Kidney (tissue), 14 donors: ENCODE measurements around the gene RBM15B. TPM values are rescaled to one million over a fixed set of nuclear protein-coding genes. Genes with fewer than 3 reads are reported as not detected.

Source experiments
- DNase-seq, 5 donors: peaks; one replicate each; pipeline ENCODE4 v3.0.0-alpha.2; 2013 to 2020
- FAIRE-seq: peaks from 2 replicates; lab custom pipeline; 2012; peaks lifted over from hg19 to GRCh38; lab: Jason Lieb, UNC
- H3K27ac ChIP-seq, 2 donors: one replicate each; pipeline ENCODE4 v1.7.0; 2013; ENCODE audit warnings: low read depth in 2 of 2, low read length in 2 of 2, inconsistent platforms in 1 of 2
- H3K27me3 ChIP-seq: one replicate; pipeline ENCODE4 v1.7.1; 2013; ENCODE audit warnings: low read length, inconsistent platforms; ENCODE audit not compliant: control insufficient read depth, insufficient read depth
- H3K36me3 ChIP-seq, 3 donors: one replicate each; pipeline versions ENCODE4 v1.7.0 to v1.7.1; 2013; ENCODE audit warnings: low read length in 3 of 3, control low read depth in 1 of 3, inconsistent platforms in 1 of 3; ENCODE audit not compliant: insufficient read depth in 3 of 3, control insufficient read depth in 2 of 3
- H3K4me1 ChIP-seq, 3 donors: one replicate each; pipeline versions ENCODE4 v1.7.0 to v1.7.1; 2013; ENCODE audit warnings: low read length in 3 of 3, inconsistent platforms in 1 of 3, low read depth in 1 of 3; ENCODE audit not compliant: control insufficient read depth in 2 of 3, insufficient read depth in 2 of 3
- H3K4me3 ChIP-seq, 3 donors: one replicate each; pipeline versions ENCODE4 v1.7.0 to v1.8.1; 2013; ENCODE audit warnings: low read length in 3 of 3, control low read depth in 1 of 3, inconsistent platforms in 1 of 3
- H3K9ac ChIP-seq, 3 donors: one replicate each; pipeline versions ENCODE4 v1.7.0 to v1.7.1; 2013; ENCODE audit warnings: low read length in 3 of 3, control low read depth in 1 of 3, inconsistent platforms in 1 of 3
- H3K9me3 ChIP-seq, 3 donors: one replicate each; pipeline versions ENCODE4 v1.7.0 to v1.7.1; 2013; ENCODE audit warnings: low read length in 3 of 3, control low read depth in 1 of 3, inconsistent platforms in 1 of 3; ENCODE audit not compliant: control insufficient read depth in 2 of 3, insufficient read depth in 1 of 3
- CTCF ChIP-seq: IDR thresholded peaks from 3 replicates; pipeline ENCODE4 v1.5.1; 2012; ENCODE audit warnings: mild to moderate bottlenecking, moderate library complexity, borderline replicate concordance; ENCODE audit not compliant: insufficient read depth; ENCODE audit errors: extremely low read depth
- intact Hi-C: fragments of 100-400 bp; cut with DNase I; formaldehyde crosslinking; loops from one replicate; pipeline ENCODE4 v1.11.1; 2022
- polyA plus RNA-seq: library from polyadenylated mRNA; stranded (reverse); fragments of 350-450 nt; fragmentation: Illumina TruSeq; extraction: RNeasy Lipid Tissue Mini Kit (QIAGEN cat#74804); gene quantifications from one replicate; pipeline ENCODE4 v1.2.3, GENCODE V29; 2014; ENCODE audit warnings: low read depth, low replicate concordance; ENCODE audit not compliant: insufficient read depth
- total RNA-seq: library from RNA; stranded (reverse); fragmentation: NEBNext Ultra II Directional; extraction: Animal tissue kit (Norgen Biotek cat#: 25700); gene quantifications from one replicate; pipeline ENCODE4 v1.2.1, GENCODE V29; 2021
- donor health status: control.
- donor health status: control.
- donor health status: control.
- donor health status: control.
- donor health status: control.
- donor health status: DM: yes; HTN: yes; CAD: no.
- donor health status: Normal renal cell carcinoma (clear cell type).

RBM15B gene
- total and polyA plus RNA-seq, 2 donors from 2014 or later: 9.8 to 28.0 TPM

- Histone ChIP-seq H3K36me3 (peaks cover 2 to 25% (median 10%) of the 10 kb centered on the region in 3 donors), H3K4me3 (no peak overlapping the region), H3K9ac (no peak overlapping the region), H3K27ac (no peak overlapping the region), H3K27me3 (no peaks in the 10 kb centered on the region), H3K4me1 (peaks cover 4 to 44% (median 25%) of the 10 kb centered on the region in 3 donors), H3K9me3 (no peaks in the 10 kb centered on the region)
- intact Hi-C loops: no loop called here
- FAIRE-seq: no peak
- TF ChIP-seq CTCF: peak; percentile 71
- DNase-seq: peak; percentile 40 to 78 (median 69)
These were observed 1.5 kb upstream of the RBM15B start for GRCh38 chr3:51389423-51390183.

GRCh38 chr3:51390246-51391074 is 625 bp upstream of the RBM15B start:
- Histone ChIP-seq H3K9ac (peak overlapping the region in 2 of 3 donors; percentile 50 to 55), H3K27ac (peak overlapping the region; percentile 4 to 34), H3K36me3 (peaks cover 3 to 31% (median 13%) of the 10 kb centered on the region in 3 donors), H3K27me3 (no peaks in the 10 kb centered on the region), H3K4me3 (peak overlapping the region; percentile 3 to 59 (median 53)), H3K9me3 (no peaks in the 10 kb centered on the region), H3K4me1 (peaks cover 4 to 44% (median 25%) of the 10 kb centered on the region in 3 donors)
- DNase-seq (peak in 2 of 5 donors; percentile 54 to 66), FAIRE-seq (no peak)
- TF ChIP-seq CTCF: no peak
- intact Hi-C loops: no loop called here

- H3K9me3 ChIP-seq: no peaks in the 10 kb centered on the region
- H3K27me3 ChIP-seq: no peaks in the 10 kb centered on the region
- H3K27ac ChIP-seq: peak overlapping the region; percentile 36 to 85
- peak; percentile 30 to 84 (median 44) for DNase-seq
- no peak for TF ChIP-seq CTCF
- H3K9ac ChIP-seq: peak overlapping the region in 1 of 3 donors; percentile 37
- intact Hi-C loops: no loop called here
- H3K4me1 ChIP-seq: peaks cover under 1 to 32% (median 15%) of the 10 kb centered on the region in 3 donors
- H3K4me3 ChIP-seq: peak overlapping the region; percentile 49 to 64 (median 61)
- no peak for FAIRE-seq
- peaks cover 5 to 37% (median 22%) of the 10 kb centered on the region in 3 donors for H3K36me3 ChIP-seq
These were observed 675 bp downstream of the RBM15B start for GRCh38 chr3:51391566-51392354.
